ENCODE data around the gene YIF1B.

Gene YIF1B

GRCh38 chr19:38253788-38254187, 62.0 kb downstream of the YIF1B start:
- no peak overlapping the region for H3K4me3 ChIP-seq (ENCODE audit: low read length)
- no peak overlapping the region for H2AFZ ChIP-seq (ENCODE audit: low read depth, low read length)
- peaks cover 12% of the 10 kb centered on the region for H3K27me3 ChIP-seq (ENCODE audit: insufficient read depth, low read length)
- no peaks in the 10 kb centered on the region for H3K9me3 ChIP-seq (ENCODE audit: low read length)
- H3K4me1 ChIP-seq (ENCODE audit: insufficient read depth, low read length) = peaks cover 29% of the 10 kb centered on the region
- no peaks in the 10 kb centered on the region for H3K36me3 ChIP-seq (ENCODE audit: insufficient read depth, low read length)
